Cardiac fibroblast (primary cell): ENCODE data around the gene CRNN.

Experiments used
- DNase-seq, 2 donors: peaks; one replicate each; pipeline versions ENCODE4 v3.0.0 to v3.0.0-alpha.2; 2010; ENCODE audit warnings: low read depth in 2 of 2
- H3K4me3 ChIP-seq, 2 donors: replicated peaks in 1 of 2; 1 replicate in 1 of 2; 2 replicates in 1 of 2; pipeline ENCODE4 v1.5.1; 2011; ENCODE audit warnings: low read depth in 2 of 2, low read length in 2 of 2, mild to moderate bottlenecking in 2 of 2, moderate library complexity in 1 of 2
- TF ChIP-seq, protein P1 (sequence below): IDR thresholded peaks from one replicate; pipeline ENCODE4 v1.5.1; 2011; ENCODE audit warnings: low read depth, mild to moderate bottlenecking, low read length, inconsistent platforms

CRNN gene

DNA sequence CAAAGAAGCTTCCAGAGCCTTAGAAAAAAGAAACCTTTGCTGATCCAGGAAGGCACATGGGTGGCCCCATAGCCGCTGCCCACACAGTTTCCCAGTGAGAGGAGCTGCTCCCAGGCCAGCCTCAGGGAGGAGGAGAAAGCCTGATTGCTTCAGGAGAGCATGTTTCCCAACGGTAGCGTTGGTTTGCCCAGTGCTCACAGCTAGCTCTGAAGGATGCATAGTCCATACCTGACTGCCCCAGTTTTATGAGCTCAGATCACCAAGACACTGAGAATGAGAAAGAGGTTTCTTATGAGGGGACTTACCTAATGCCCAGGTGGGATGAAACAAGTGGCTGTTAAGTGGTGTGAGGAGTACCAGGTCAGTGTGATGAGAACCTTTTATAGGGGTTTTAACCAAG is at the start of gene CRNN:
Gene CRNN, minus strand, starts transcription at position 355 of the 400 bp plus-strand sequence. CDS start 2,030 bp downstream, outside the sequence.
- TF ChIP-seq, protein P1, sequence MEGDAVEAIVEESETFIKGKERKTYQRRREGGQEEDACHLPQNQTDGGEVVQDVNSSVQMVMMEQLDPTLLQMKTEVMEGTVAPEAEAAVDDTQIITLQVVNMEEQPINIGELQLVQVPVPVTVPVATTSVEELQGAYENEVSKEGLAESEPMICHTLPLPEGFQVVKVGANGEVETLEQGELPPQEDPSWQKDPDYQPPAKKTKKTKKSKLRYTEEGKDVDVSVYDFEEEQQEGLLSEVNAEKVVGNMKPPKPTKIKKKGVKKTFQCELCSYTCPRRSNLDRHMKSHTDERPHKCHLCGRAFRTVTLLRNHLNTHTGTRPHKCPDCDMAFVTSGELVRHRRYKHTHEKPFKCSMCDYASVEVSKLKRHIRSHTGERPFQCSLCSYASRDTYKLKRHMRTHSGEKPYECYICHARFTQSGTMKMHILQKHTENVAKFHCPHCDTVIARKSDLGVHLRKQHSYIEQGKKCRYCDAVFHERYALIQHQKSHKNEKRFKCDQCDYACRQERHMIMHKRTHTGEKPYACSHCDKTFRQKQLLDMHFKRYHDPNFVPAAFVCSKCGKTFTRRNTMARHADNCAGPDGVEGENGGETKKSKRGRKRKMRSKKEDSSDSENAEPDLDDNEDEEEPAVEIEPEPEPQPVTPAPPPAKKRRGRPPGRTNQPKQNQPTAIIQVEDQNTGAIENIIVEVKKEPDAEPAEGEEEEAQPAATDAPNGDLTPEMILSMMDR: no peak
- DNase-seq: no peak
- no peak within 1 kb of the TSS for H3K4me3 ChIP-seq

DNA sequence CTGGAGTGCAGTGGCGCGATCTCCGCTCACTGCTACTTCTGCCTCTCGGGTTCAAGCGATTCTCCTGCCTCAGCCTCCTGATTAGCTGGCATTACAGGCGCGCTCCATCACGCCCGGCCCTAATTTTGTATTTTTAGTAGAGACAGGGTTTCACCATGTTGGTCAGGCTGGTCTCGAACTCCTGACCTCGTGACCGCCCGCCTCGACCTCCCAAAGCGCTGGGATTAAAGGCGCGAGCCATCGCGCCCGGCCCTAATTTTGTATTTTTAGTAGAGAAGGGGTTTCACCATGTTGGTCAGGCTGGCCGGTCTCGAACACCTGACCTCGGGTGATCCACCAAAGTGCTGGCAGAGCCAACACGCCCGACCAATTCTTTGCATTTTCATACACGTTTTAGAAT is 48.6 kb upstream of the CRNN start:
- DNase-seq: no peak
- TF ChIP-seq, protein P1: no peak
- H3K4me3 ChIP-seq: no peak overlapping the region

DNA sequence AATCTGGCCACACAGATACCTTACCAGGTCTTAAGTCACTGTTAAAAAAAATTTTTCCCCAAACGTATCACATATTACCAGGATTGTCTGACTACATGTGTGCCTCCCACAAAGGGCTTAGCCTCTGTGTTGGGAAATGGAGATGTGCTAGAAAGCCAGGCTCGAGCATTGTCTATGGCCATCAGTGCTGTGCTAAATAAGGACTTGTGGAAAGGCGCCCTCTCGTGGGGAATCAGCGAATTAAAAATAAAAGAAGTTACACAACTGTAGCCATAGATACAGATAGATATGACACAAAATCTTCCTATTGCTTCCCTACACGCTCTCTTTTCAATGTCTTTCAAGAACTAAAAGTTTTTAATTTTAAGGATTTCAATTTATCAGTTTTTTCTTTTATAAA is 47.5 kb upstream of the CRNN start:
- peak; percentile 79 to 81 for DNase-seq
- TF ChIP-seq, protein P1: peak; percentile 60
- no peak overlapping the region for H3K4me3 ChIP-seq

DNA sequence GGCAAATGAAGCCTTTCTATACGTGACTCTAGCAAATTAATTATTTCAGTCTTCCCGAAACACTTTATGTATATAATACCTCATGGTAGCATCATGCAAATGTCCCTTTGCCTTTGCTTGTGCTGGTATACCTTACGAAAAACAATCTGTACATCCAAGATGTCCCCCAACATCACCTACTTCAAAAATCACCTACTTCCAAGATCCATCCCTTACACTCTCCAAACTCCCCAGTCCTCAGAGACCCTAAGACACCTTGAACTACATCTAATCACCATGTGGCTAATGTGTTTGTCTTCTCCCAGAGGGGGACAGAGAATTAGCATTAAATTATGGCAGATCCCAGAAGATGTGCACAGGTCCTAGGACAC is 46.5 kb upstream of the CRNN start:
- TF ChIP-seq, protein P1: no peak
- H3K4me3 ChIP-seq: no peak overlapping the region
- DNase-seq: no peak

DNA sequence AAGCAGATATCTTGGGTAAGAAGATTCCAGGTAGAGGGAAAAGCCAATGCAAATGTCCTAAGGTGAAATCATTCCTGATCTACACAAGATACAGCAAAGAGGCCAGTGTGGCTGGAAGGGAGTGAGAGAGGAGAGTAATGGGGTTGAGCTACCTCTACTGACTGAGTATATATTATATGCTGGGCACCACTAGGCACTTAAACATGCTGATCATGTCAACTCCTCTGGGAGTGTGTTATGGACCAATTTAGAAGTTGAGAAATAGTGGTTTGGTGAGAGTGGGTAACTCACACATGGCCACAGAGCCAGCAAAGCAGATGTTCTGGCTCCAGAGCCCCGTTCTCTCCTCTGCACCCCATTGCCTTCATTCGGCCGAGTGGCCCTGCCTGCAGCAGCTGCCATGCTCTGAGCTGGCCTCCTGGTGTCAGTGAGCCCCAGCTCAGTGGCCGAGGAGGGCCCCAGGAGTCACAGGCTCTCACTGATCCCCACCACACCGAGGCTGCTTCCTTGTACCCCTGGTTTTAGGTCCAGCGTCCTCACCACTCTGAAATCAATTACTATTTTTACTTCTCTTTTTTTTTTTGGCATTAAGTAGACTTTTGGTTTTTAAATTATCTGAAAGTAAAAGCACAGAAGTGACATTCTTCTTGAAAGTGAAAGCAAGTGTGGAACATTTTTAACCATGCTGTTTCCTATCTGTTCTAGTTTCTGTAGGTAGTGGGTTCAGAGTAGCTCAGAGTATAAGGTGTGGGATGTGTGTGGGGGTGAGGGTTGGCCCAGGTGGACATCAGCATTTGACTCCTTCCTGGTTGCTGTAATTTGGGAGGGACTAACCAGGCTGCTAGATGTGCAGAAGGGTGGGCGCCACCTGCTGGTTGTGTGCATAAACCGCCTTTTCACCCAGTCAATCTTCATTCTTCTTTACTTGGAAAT is 45.8 kb upstream of the CRNN start:
- DNase-seq: peak; percentile 79 to 83
- TF ChIP-seq, protein P1: peak; percentile 91
- H3K4me3 ChIP-seq: no peak overlapping the region

DNA sequence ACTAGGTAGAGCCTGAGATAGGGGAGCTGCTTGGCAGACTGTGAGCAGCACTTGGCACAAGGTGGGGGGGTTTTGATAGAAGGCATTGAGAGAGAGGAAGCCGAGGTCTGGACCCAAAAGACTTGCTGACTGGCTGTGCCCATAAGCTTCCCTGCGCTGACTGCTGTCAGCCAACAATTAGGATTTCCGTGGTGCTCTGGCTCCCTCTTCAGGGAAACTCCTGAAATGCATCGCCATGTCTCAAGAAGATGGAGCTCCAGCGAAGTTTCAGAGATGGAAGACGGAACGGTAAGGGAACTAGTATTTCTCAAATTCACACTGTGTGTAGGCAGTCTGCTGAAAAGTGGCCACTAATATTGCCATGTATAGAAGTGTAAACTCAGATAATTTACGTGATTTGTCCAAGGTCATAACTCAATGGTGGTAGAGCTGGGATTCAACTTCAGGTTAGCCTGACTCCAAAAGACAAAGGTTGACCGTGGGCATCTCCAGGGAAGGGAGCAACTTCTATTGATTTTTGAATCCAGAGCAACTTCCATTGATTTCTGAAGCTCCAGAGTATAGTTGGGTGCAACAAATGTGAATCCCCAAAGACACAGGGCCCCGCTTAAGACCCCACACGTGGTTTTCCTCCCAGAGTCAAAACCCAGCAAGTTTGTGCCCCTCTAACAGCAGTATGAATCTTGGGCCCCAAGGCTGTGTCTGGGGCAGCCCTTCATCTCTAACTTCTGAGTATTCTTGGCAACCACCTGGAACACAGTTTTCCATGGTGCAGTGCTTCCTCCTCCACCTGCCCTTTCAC is 44.5 kb upstream of the CRNN start:
- peak; percentile 86 to 87 for DNase-seq
- H3K4me3 ChIP-seq: no peak overlapping the region
- TF ChIP-seq, protein P1: peak; percentile 92
